Measurements from ENCODE around the gene CCL18. TPM values are rescaled to one million over a fixed set of nuclear protein-coding genes. Genes with fewer than 3 reads are reported as not detected.
"Not testable (repeated sequence)": the region's sequence is repeated elsewhere in the genome, so short reads cannot be mapped to it uniquely, and the experiment has no call there.

The CCL18 gene
- total and polyA plus RNA-seq, 2 donors (not counting 1 experiment from before 2014, with no cell fraction given) = not detected

DNA sequence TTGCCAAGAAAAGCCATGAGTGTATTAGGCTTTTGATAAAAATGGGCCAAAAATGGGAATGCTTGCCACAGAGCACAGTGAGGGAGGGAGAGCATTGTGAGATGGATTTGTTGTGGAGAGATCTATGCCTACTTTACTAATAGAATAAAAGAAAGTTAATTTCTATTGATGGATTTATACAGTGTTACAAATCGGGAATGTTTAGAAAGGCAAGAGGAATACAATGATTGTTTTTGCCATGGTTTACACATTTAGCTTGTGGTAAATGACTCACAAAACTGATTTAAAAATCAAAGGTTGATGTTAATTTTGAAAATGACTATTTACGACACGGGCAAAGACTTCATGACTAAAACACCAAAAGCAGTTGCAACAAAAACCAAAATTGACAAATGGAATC is 56.1 kb downstream of the CCL18 start:
- Histone ChIP-seq H3K4me3 (ENCODE audit: control extremely low read depth in 1 of 5, extremely low read depth in 1 of 5, insufficient read depth in 1 of 5, low read depth in 2 of 5, low read length in 4 of 5) (no peak overlapping the region), H3K27ac (ENCODE audit: low read length in 2 of 2) (no peak overlapping the region), H3K4me1 (ENCODE audit: control insufficient read depth in 2 of 2, insufficient read depth in 2 of 2, low read length in 2 of 2) (peaks cover 11 to 15% of the 10 kb centered on the region in 2 donors), H2AFZ (ENCODE audit: insufficient read depth, low read depth, low read length, poor library complexity, severe bottlenecking) (no peak overlapping the region), H3K27me3 (replicated peaks in 1 of 4; ENCODE audit: control extremely low read depth in 1 of 4, control insufficient read depth in 3 of 4, insufficient read depth in 4 of 4, low read length in 3 of 4) (no peaks in the 10 kb centered on the region), H3K9me3 (ENCODE audit: control extremely low read depth in 1 of 3, control insufficient read depth in 2 of 3, insufficient read depth in 1 of 3, low read length in 2 of 3) (peaks cover 0 to 7% (median 6%) of the 10 kb centered on the region in 3 donors), H4K20me1 (ENCODE audit: control insufficient read depth, insufficient read depth, low read length, poor library complexity, severe bottlenecking) (no peaks in the 10 kb centered on the region), H3K9ac (ENCODE audit: low read length) (no peak overlapping the region), H3K36me3 (replicated peaks in 1 of 2; ENCODE audit: control extremely low read depth in 1 of 2, control insufficient read depth in 1 of 2, extremely low read depth in 1 of 2, insufficient read depth in 2 of 2, low read length in 1 of 2) (no peaks in the 10 kb centered on the region), H3K4me2 (replicated peaks; ENCODE audit: low read depth, low read length, poor library complexity, severe bottlenecking) (no peak overlapping the region), H3K79me2 (ENCODE audit: control insufficient read depth, insufficient read depth, low read length) (no peaks in the 10 kb centered on the region)
- peaks cover 9% of the 10 kb centered on the region for H3K9me3 Mint-ChIP-seq (ENCODE audit: insufficient read depth)
- intact Hi-C loops (cut with micrococcal nuclease) = no loop called here
- H3K4me1 Mint-ChIP-seq = peaks cover 26% of the 10 kb centered on the region
- H3K27ac Mint-ChIP-seq = no peak overlapping the region
- no peaks in the 10 kb centered on the region for H3K27me3 Mint-ChIP-seq
- WGBS (ENCODE audit: insufficient coverage) = 100% methylated on average over 1 of the region's 3 CpGs
- DNase-seq (no peak), ATAC-seq (ENCODE audit: low read depth) (no peak)
- TF ChIP-seq EZH2 (IDR thresholded peaks at IDR 0.05; ENCODE audit: borderline replicate concordance, insufficient read depth, low read depth, low read length, poor library complexity, severe bottlenecking) = no peak
- TF ChIP-seq, protein P1, sequence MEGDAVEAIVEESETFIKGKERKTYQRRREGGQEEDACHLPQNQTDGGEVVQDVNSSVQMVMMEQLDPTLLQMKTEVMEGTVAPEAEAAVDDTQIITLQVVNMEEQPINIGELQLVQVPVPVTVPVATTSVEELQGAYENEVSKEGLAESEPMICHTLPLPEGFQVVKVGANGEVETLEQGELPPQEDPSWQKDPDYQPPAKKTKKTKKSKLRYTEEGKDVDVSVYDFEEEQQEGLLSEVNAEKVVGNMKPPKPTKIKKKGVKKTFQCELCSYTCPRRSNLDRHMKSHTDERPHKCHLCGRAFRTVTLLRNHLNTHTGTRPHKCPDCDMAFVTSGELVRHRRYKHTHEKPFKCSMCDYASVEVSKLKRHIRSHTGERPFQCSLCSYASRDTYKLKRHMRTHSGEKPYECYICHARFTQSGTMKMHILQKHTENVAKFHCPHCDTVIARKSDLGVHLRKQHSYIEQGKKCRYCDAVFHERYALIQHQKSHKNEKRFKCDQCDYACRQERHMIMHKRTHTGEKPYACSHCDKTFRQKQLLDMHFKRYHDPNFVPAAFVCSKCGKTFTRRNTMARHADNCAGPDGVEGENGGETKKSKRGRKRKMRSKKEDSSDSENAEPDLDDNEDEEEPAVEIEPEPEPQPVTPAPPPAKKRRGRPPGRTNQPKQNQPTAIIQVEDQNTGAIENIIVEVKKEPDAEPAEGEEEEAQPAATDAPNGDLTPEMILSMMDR (IDR thresholded peaks at IDR 0.05) = no peak
- ChIA-PET POLR2A (no interaction called here), CTCF (interaction anchor here (0.7 to 1.3 kb wide), 2 partner anchors 29 to 48 kb away, joined by 3 to 4 read pairs; no protein-coding TSS in a partner anchor)
- H3K4me3 Mint-ChIP-seq = no peak overlapping the region

DNA sequence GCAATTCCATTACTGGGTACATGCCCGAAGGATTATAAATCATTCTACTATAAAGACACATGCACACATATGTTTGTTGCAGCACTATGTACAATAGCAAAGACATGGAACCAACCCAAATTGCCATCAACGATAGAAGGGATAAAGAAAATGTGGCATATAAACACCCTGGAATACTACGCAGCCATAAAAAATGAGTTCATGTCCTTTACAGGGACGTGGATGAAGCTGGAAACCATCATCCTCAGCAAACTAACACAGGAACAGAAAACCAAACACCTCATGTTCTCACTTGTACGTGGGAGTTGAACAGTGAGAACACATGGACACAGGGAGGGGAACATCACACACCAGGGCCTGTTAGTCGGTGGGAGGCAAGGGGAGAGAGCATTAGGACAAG is 57.0 kb downstream of the CCL18 start:
- Histone ChIP-seq H3K9me3 (ENCODE audit: control extremely low read depth in 1 of 3, control insufficient read depth in 2 of 3, insufficient read depth in 1 of 3, low read length in 2 of 3) (peaks cover 0 to 15% (median 15%) of the 10 kb centered on the region in 3 donors), H3K4me1 (ENCODE audit: control insufficient read depth in 2 of 2, insufficient read depth in 2 of 2, low read length in 2 of 2) (peaks cover 16 to 24% of the 10 kb centered on the region in 2 donors)
- H3K36me3 ChIP-seq (replicated peaks in 1 of 2; ENCODE audit: control extremely low read depth in 1 of 2, control insufficient read depth in 1 of 2, extremely low read depth in 1 of 2, insufficient read depth in 2 of 2, low read length in 1 of 2); H2AFZ ChIP-seq (ENCODE audit: insufficient read depth, low read depth, low read length, poor library complexity, severe bottlenecking); H3K4me3 ChIP-seq (ENCODE audit: control extremely low read depth in 1 of 5, extremely low read depth in 1 of 5, insufficient read depth in 1 of 5, low read depth in 2 of 5, low read length in 4 of 5); ATAC-seq (ENCODE audit: low read depth); H4K20me1 ChIP-seq (ENCODE audit: control insufficient read depth, insufficient read depth, low read length, poor library complexity, severe bottlenecking); H3K27ac ChIP-seq (ENCODE audit: low read length in 2 of 2); H3K79me2 ChIP-seq (ENCODE audit: control insufficient read depth, insufficient read depth, low read length); H3K27me3 ChIP-seq (replicated peaks in 1 of 4; ENCODE audit: control extremely low read depth in 1 of 4, control insufficient read depth in 3 of 4, insufficient read depth in 4 of 4, low read length in 3 of 4); DNase-seq; H3K9me3 Mint-ChIP-seq (ENCODE audit: insufficient read depth); H3K4me2 ChIP-seq (replicated peaks; ENCODE audit: low read depth, low read length, poor library complexity, severe bottlenecking); intact Hi-C loops (cut with micrococcal nuclease); H3K9ac ChIP-seq (ENCODE audit: low read length); CTCF ChIA-PET; POLR2A ChIA-PET; H3K27me3 Mint-ChIP-seq; H3K4me3 Mint-ChIP-seq; H3K27ac Mint-ChIP-seq: not testable (repeated sequence)
- H3K4me1 Mint-ChIP-seq = peaks cover 28% of the 10 kb centered on the region
- 43% methylated on average over 1 of the region's 6 CpGs for WGBS (ENCODE audit: insufficient coverage)

Small RNAs within 50 kb of the gene (small RNA-seq; reads per million reads assigned to genes)
- not detected for gene RN7SL301P (ENCODE audit: insufficient read length, low read depth, low replicate concordance)

Other genes starting within 250 kb of the CCL18 start
- gene HEATR9, start 195.4 kb upstream of the CCL18 start, total RNA-seq = not detected in 2 replicates
- gene HEATR9, start 195.4 kb upstream of the CCL18 start, polyA plus RNA-seq = 0.06 and 0.09 TPM in 2 replicates
- 2.9 and 3.3 TPM in 2 replicates for gene CCL5, start 183.9 kb upstream of the CCL18 start, total RNA-seq
- 5.3 and 5.4 TPM in 2 replicates for gene CCL5, start 183.9 kb upstream of the CCL18 start, polyA plus RNA-seq
- gene RDM1, start 133.5 kb upstream of the CCL18 start, total RNA-seq = not detected in 2 replicates
- not detected in 2 replicates for gene RDM1, start 133.5 kb upstream of the CCL18 start, polyA plus RNA-seq
- gene LYZL6, start 120.6 kb upstream of the CCL18 start, total RNA-seq = not detected in 2 replicates
- gene LYZL6, start 120.6 kb upstream of the CCL18 start, polyA plus RNA-seq = not detected in 2 replicates
- not detected in 2 replicates for gene CCL16, start 82.8 kb upstream of the CCL18 start, total RNA-seq
- gene CCL16, start 82.8 kb upstream of the CCL18 start, polyA plus RNA-seq = not detected in 2 replicates
- not detected in 2 replicates for gene CCL14, start 77.5 kb upstream of the CCL18 start, total RNA-seq
- gene CCL14, start 77.5 kb upstream of the CCL18 start, polyA plus RNA-seq = not detected in 2 replicates
- not detected in 2 replicates for gene CCL15, start 62.7 kb upstream of the CCL18 start, total RNA-seq
- gene CCL15, start 62.7 kb upstream of the CCL18 start, polyA plus RNA-seq = not detected in 2 replicates
- gene CCL23, start 46.3 kb upstream of the CCL18 start, total RNA-seq = not detected in 2 replicates
- 0.61 TPM in 1 of 2 replicates, not detected in the other for gene CCL23, start 46.3 kb upstream of the CCL18 start, polyA plus RNA-seq
- gene CCL3, start 25.9 kb downstream of the CCL18 start, total RNA-seq = 4.5 and 5.7 TPM in 2 replicates
- 31.3 and 54.5 TPM in 2 replicates for gene CCL3, start 25.9 kb downstream of the CCL18 start, polyA plus RNA-seq
- 7.6 and 8.8 TPM in 2 replicates for gene CCL4, start 39.6 kb downstream of the CCL18 start, total RNA-seq
- gene CCL4, start 39.6 kb downstream of the CCL18 start, polyA plus RNA-seq = 3.5 and 7.5 TPM in 2 replicates
- 17.2 and 17.3 TPM in 2 replicates for gene TBC1D3B, start 112.4 kb downstream of the CCL18 start, total RNA-seq
- 3.2 and 3.6 TPM in 2 replicates for gene TBC1D3B, start 112.4 kb downstream of the CCL18 start, polyA plus RNA-seq
- 0.54 and 0.83 TPM in 2 replicates for gene CCL3L1, start 132.5 kb downstream of the CCL18 start, total RNA-seq
- 2.4 and 4.4 TPM in 2 replicates for gene CCL3L1, start 132.5 kb downstream of the CCL18 start, polyA plus RNA-seq
- 0.53 and 1.2 TPM in 2 replicates for gene CCL4L2, start 146.8 kb downstream of the CCL18 start, total RNA-seq
- 0.42 and 3.1 TPM in 2 replicates for gene CCL4L2, start 146.8 kb downstream of the CCL18 start, polyA plus RNA-seq
- 1.9 and 4.4 TPM in 2 replicates for gene TBC1D3I, start 200.3 kb downstream of the CCL18 start, total RNA-seq
- 0.19 and 0.46 TPM in 2 replicates for gene TBC1D3I, start 200.3 kb downstream of the CCL18 start, polyA plus RNA-seq

All from B cell (primary cell).